HepG2 (cell line): Measurements from ENCODE around the gene CDC42EP4. TPM values are rescaled to one million over a fixed set of nuclear protein-coding genes. Genes with fewer than 3 reads are reported as not detected.

Experiments used
- ATF1 ChIP-seq: IDR thresholded peaks from 2 replicates; pipeline ENCODE4 v1.6.1; 2016; ENCODE audit warnings: mild to moderate bottlenecking, control low read depth
- ATF2 ChIP-seq: sonication (generic); formaldehyde crosslinking; IDR thresholded peaks from 2 replicates; pipeline ENCODE4 v1.4.0; 2020; ENCODE audit warnings: missing genetic modification reagents
- NRL ChIP-seq: sonication (generic); formaldehyde crosslinking; IDR thresholded peaks from 2 replicates; pipeline ENCODE4 v1.5.0; 2020; ENCODE audit warnings: missing genetic modification reagents, mild to moderate bottlenecking, moderate library complexity, borderline replicate concordance
- THAP7 ChIP-seq: sonication (generic); formaldehyde crosslinking; IDR thresholded peaks from 2 replicates; pipeline ENCODE4 v1.8.1; 2023; ENCODE audit warnings: mild to moderate bottlenecking, missing genetic modification reagents
- ZBTB34 ChIP-seq: sonication (generic); formaldehyde crosslinking; IDR thresholded peaks from 2 replicates; pipeline ENCODE4 v1.8.0; 2022; ENCODE audit warnings: mild to moderate bottlenecking, missing genetic modification reagents
- ZFP36L1 ChIP-seq: sonication (generic); formaldehyde crosslinking; IDR thresholded peaks from 2 replicates; pipeline ENCODE4 v1.8.0; 2022; ENCODE audit warnings: mild to moderate bottlenecking, missing genetic modification reagents, moderate library complexity
- ZNF142 ChIP-seq: sonication (generic); formaldehyde crosslinking; IDR thresholded peaks from 2 replicates; pipeline ENCODE4 v1.4.0; 2020; ENCODE audit warnings: missing genetic modification reagents
- ZNF160 ChIP-seq: sonication (generic); formaldehyde crosslinking; IDR thresholded peaks from 2 replicates; pipeline ENCODE4 v1.8.0; 2022; ENCODE audit warnings: mild to moderate bottlenecking, inconsistent platforms, missing genetic modification reagents
- ZNF337 ChIP-seq: sonication (generic); formaldehyde crosslinking; IDR thresholded peaks from 2 replicates; pipeline ENCODE4 v1.5.1; 2020; ENCODE audit warnings: missing genetic modification reagents, low read depth, mild to moderate bottlenecking, borderline replicate concordance
- ZNF549 ChIP-seq: sonication (generic); formaldehyde crosslinking; IDR thresholded peaks from 2 replicates; pipeline ENCODE4 v1.5.0; 2020; ENCODE audit warnings: missing genetic modification reagents
- ZNF577 ChIP-seq: sonication (generic); formaldehyde crosslinking; IDR thresholded peaks from 2 replicates; pipeline ENCODE4 v1.4.0; 2020; ENCODE audit warnings: mild to moderate bottlenecking, low read depth, missing genetic modification reagents, borderline replicate concordance
- polyA plus RNA-seq, 8 experiments: library from polyadenylated mRNA; depleted of rRNA in 3 of 8; stranded (reverse) in 7 of 8; unstranded in 1 of 8; fragments of >200 nt; fragmentation: Illumina TruSeq in 4 of 8; extraction: Trizol in 4 of 8; gene quantifications; 2 replicates each; pipeline versions ENCODE4 v1.2.1 to v1.2.3, GENCODE V29; 2011 to 2016; ENCODE audit warnings: low read depth in 4 of 8, missing spikeins in 1 of 8, mixed read lengths in 1 of 8; ENCODE audit not compliant: insufficient read depth in 1 of 8
- total RNA-seq, 5 experiments: library from RNA; depleted of rRNA; stranded (reverse); fragments of >200 nt; fragmentation: Illumina TruSeq; extraction: Trizol; gene quantifications; 2 replicates each; pipeline ENCODE4 v1.2.3, GENCODE V29; 2016; ENCODE audit warnings: low read depth in 1 of 5
- TF ChIP-seq, protein P1 (sequence below): IDR thresholded peaks from 2 replicates; pipeline ENCODE4 v1.6.1; 2016; ENCODE audit warnings: low read depth, borderline replicate concordance
- TF ChIP-seq, protein P2 (sequence below): IDR thresholded peaks from 2 replicates; pipeline ENCODE4 v1.4.0; 2020; ENCODE audit warnings: mild to moderate bottlenecking, missing genetic modification reagents

CDC42EP4 gene
- total and polyA plus RNA-seq, 2 of the 13 experiments (the other 11 are each of a cell fraction or from before 2014, with no cell fraction given) = 19.0 to 54.0 TPM

DNA sequence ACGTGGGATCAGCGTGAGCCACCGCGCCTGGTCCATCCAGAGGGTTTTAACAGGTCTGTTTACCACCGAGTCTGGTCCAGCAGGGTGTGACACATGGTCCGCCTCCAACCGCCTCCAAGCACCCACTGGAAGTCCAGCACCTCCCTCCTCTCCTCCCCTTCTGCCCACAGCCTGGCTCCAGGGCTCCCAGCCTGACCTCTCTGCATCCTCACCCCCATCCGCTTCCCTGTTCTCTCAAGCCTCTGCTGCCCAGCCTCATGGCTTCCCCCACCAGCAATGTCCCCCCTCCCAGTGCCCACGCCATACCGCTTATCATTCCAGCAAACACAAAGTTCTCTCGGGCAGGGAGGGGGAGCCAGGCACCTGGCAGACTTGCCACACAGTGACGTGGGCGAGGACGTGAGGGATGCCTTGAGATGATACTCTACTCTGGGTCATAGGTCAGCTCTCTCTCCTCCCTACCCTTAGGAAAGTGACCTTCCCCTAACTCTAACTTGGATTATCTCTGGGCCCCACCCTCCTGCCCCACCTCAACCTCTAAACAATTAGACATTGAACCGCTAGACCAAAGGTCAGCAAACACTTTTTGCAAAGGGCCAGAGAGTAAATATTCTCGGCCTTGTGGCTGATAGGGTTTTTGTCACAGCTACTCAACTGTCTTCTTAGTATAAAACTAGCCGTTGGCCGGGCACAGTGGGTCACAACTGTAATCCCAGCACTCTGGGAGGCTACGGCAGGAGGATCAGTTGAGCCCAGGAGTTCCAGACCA is 23.1 kb downstream of the CDC42EP4 start (continued):
- TF ChIP-seq, protein P1, sequence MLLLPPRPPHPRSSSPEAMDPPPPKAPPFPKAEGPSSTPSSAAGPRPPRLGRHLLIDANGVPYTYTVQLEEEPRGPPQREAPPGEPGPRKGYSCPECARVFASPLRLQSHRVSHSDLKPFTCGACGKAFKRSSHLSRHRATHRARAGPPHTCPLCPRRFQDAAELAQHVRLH (CRISPR knock-in tag) = peak; percentile 83; the same call in 1 of the 2 replicates
- TF ChIP-seq, protein P2, sequence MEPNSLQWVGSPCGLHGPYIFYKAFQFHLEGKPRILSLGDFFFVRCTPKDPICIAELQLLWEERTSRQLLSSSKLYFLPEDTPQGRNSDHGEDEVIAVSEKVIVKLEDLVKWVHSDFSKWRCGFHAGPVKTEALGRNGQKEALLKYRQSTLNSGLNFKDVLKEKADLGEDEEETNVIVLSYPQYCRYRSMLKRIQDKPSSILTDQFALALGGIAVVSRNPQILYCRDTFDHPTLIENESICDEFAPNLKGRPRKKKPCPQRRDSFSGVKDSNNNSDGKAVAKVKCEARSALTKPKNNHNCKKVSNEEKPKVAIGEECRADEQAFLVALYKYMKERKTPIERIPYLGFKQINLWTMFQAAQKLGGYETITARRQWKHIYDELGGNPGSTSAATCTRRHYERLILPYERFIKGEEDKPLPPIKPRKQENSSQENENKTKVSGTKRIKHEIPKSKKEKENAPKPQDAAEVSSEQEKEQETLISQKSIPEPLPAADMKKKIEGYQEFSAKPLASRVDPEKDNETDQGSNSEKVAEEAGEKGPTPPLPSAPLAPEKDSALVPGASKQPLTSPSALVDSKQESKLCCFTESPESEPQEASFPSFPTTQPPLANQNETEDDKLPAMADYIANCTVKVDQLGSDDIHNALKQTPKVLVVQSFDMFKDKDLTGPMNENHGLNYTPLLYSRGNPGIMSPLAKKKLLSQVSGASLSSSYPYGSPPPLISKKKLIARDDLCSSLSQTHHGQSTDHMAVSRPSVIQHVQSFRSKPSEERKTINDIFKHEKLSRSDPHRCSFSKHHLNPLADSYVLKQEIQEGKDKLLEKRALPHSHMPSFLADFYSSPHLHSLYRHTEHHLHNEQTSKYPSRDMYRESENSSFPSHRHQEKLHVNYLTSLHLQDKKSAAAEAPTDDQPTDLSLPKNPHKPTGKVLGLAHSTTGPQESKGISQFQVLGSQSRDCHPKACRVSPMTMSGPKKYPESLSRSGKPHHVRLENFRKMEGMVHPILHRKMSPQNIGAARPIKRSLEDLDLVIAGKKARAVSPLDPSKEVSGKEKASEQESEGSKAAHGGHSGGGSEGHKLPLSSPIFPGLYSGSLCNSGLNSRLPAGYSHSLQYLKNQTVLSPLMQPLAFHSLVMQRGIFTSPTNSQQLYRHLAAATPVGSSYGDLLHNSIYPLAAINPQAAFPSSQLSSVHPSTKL (CRISPR knock-in tag) = peak; percentile 98
- TF ChIP-seq ZBTB34 (peak; percentile 98), THAP7 (CRISPR knock-in tag) (no peak), ZNF549 (no peak), ZFP36L1 (no peak), ZNF160 (CRISPR knock-in tag) (no peak), NRL (CRISPR knock-in tag) (peak; percentile 60; the same call in 1 of the 2 replicates), ATF2 (peak; percentile 80), ZNF337 (CRISPR knock-in tag) (0 out of 2 replicates have a peak, but pooled peaks have one; percentile 41), ZNF142 (CRISPR knock-in tag) (no peak), ATF1 (CRISPR knock-in tag) (peak; percentile 80), ZNF577 (no peak)
